ENCODE data around the gene PPP1R16B.

DNA sequence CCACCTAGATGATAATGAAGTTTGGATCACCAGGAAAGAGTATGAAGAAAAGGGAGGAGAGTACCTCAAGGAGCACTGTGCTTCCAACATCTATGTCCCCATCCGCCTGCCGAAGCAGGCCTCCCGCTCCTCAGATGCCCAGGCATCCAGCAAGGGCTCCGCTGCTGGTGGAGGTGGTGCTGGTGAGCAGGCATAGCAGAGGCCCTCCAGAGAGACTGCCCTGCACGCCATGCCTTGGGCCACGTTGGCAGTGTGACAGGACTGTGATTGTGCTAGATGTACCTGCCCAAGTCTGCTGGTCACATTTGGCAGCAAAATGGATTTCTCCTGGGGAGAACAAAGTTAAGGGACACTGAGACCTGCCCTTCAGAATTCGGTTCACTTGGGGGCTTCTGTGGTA is 33.9 kb upstream of the PPP1R16B start:
- TF ChIP-seq, protein P1, sequence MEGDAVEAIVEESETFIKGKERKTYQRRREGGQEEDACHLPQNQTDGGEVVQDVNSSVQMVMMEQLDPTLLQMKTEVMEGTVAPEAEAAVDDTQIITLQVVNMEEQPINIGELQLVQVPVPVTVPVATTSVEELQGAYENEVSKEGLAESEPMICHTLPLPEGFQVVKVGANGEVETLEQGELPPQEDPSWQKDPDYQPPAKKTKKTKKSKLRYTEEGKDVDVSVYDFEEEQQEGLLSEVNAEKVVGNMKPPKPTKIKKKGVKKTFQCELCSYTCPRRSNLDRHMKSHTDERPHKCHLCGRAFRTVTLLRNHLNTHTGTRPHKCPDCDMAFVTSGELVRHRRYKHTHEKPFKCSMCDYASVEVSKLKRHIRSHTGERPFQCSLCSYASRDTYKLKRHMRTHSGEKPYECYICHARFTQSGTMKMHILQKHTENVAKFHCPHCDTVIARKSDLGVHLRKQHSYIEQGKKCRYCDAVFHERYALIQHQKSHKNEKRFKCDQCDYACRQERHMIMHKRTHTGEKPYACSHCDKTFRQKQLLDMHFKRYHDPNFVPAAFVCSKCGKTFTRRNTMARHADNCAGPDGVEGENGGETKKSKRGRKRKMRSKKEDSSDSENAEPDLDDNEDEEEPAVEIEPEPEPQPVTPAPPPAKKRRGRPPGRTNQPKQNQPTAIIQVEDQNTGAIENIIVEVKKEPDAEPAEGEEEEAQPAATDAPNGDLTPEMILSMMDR (IDR thresholded peaks at IDR 0.05; ENCODE audit: poor library complexity), result no peak
- no peak for TF ChIP-seq EZH2phosphoT487 (IDR thresholded peaks at IDR 0.05; ENCODE audit: low read depth, severe bottlenecking, unreplicated experiment)
